ENCODE results near the gene KTN1.

Gene KTN1

DNA sequence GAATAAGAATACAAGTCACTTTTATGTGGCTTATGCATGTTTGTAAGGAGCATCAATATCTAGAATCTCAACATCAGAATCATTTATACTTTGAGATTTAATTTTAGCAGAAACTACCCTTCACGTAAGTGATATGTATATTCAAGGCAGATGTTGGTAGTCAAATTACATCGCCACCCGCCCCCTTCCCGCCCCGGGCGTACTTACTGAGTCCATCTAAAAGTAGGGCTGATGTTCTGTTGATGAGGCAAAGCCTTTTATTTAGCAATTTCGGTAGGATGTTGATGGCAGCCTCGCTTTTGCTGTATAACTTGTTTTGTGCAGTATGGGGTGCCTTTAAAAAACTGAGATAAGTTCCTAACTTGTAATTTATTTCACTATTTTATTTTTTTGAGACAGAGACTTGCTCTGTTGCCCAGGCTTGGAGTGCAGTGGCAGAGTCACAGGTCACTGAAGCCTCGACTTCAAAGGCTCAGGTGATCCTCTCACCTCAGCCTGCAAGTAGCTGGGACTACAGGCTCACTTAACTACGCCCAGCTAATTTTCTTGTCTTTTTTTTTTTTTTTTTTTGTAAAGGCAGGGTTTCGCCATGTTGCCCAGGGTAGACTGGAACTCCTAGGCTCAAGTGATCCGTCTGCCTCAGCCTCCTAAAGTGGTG is 30.8 kb downstream of the KTN1 start:
- no peak for DNase-seq (ENCODE audit: low read depth in 2 of 2, low spot score in 1 of 2)

DNA sequence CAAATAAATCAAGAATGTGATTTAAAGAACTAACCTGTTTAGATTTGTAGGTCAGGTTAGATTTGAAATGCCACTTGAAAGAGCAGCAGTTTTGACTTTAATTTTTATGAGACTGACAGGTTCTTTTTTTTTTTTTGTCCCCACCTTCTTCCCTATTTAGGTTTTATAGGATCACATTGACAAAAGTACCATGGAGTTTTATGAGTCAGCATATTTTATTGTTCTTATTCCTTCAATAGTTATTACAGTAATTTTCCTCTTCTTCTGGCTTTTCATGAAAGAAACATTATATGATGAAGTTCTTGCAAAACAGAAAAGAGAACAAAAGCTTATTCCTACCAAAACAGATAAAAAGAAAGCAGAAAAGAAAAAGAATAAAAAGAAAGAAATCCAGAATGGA is 31.9 kb downstream of the KTN1 start:
- no peak for DNase-seq (ENCODE audit: low read depth in 2 of 2, low spot score in 1 of 2)

DNA sequence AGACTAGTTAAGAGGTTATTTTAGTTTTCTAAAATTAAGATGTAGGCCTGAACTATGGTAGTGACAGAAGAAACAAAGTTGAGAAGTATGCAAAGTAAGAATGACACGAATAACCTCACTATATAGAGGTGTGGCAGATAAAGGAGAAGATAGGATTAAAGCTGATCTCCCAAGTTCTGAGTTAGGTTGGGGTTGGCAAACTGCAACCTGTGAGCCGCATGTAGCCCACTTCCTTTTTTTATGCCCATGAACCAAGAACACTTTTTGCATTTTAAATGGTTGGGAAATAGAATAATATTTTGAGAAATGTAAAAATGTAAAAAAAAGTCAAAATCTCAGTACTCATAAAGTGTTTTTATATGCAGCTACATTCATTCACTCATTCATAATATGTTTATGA is 34.3 kb downstream of the KTN1 start:
- no peak for DNase-seq (ENCODE audit: low read depth in 2 of 2, low spot score in 1 of 2)

DNA sequence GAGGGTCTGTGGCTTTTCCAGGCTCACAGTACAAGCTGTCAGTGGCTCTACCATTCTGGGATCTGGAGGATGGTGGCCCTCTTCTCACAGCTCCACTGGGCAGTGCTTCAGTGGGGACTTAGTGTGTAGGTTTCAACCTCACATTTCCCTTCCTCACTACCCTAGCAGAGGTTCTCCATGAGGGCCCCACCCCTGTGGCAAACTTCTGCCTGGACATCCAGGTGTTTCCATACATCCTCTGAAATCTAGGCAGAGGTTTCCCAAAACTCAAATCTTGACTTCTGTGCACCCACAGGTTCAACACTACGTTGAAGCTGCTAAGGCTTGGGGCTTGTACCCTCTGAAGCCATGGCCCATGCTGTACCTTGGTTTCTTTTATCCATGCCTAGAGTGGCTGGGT is 40.3 kb downstream of the KTN1 start:
- no peak for DNase-seq (ENCODE audit: low read depth in 2 of 2, low spot score in 1 of 2)

DNA sequence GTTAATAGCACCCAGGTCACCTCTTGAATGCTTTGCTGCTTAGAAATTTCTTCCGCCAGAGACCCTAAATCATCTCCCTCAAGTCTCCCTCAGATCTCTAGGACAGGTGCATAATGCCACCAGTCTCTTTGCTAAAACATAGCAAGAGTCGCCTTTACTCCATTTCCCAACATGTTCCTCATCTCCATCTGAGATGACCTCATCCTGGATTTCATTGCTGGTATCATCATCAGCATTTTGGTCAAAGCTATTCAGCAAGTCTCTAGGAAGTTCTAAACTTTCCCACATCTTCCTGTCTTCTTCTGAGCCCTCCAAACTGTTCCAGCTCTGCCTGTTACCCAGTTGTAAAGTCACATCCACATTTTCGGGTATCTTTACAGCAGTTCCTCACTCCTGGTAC is 41.0 kb downstream of the KTN1 start:
- no peak for DNase-seq (ENCODE audit: low read depth in 2 of 2, low spot score in 1 of 2)

DNA sequence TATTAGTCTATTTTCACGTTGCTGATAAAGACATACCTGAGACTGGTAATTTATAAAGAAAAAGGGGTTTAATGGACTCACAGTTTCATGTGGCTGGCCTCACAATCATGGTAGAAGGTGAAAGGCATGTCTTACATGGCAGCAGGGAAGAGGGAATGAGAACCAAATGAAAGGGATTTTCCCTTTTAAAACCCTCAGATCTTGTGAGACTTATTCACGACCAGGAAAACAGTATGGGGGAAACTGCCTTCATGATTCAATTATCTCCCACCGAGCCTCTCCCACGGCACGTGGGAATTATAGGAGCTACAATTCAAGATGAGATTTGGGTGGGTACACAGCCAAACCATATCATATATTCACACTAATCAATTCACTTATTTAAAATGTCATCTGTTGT is 41.4 kb downstream of the KTN1 start:
- no peak for DNase-seq (ENCODE audit: low read depth in 2 of 2, low spot score in 1 of 2)

DNA sequence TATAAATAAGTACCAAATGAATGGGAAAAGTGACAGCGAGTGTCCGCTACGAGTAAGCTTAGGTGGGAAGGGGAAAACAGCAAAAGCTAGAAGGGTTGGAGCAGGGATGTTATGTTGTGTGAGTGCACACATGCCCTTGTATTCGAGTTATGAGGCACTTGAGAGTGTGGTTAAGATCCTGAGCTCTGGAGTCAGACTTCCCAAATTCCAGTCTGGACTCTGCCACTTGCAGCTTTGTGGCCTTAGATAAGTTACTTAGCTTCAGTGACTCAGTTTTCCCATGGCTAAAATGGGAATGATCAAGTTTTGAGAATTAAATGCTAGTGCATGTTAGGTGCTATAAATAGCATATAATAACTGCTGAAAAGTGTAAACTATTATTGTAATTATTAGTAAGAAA is 44.9 kb downstream of the KTN1 start:
- no peak for DNase-seq (ENCODE audit: low read depth in 2 of 2, low spot score in 1 of 2)

DNA sequence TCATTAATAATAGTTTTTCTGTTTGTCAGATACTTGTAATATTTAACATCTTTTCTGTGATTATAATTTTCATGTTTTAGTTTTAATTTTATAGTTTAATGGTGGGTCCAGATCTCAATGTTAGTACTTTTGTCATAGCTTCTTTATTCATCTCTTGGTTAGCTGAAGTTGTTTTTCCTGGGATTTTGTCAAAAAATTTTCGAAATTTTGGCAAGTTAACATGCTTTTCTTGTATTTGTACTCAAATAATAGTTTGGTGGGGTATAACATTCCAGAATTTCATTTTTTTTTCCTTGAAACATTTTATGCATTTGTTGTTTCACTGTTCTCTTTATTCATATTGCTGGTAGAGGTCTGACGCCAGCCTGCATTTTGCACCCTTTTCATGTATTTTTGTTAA is 45.5 kb downstream of the KTN1 start:
- no peak for DNase-seq (ENCODE audit: low read depth in 2 of 2, low spot score in 1 of 2)

DNA sequence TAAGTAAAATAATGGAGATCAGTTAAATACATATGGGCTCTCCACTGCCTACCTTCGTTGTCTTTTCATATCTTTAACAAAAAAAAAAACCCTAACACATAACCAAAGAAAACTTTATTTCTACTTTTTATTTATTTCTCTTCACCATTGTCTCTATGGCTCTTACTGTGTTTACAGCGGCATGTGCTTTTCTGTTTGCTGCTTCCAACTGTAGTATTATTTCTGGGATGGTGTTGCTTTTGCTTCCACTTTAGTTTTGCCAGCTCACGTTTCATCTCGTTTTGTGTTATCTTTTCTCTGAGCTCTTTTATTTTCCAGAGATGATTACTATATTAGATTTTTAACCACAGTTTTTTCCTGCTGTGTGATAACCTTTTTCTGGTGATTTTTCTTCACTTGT is 46.1 kb downstream of the KTN1 start:
- no peak for DNase-seq (ENCODE audit: low read depth in 2 of 2, low spot score in 1 of 2)

DNA sequence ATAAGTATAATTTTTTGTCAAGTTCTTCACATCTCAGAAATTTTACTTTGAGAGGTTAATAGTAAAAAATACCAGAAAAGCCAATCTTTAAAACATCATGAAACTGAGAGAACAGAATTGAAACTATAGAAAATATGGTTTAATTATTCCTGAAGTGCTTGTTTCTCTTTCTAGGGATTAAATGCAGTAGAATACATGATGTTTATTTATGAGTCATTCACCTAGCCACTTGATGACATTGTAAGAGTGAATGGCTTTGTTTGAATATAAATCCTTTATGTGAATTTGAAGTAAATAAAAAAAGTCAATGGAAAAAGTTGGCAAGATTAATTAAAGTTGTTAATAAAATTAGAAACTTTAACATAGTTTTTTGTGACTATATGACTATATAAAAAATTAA is 48.4 kb downstream of the KTN1 start:
- no peak for DNase-seq (ENCODE audit: low read depth in 2 of 2, low spot score in 1 of 2)

DNA sequence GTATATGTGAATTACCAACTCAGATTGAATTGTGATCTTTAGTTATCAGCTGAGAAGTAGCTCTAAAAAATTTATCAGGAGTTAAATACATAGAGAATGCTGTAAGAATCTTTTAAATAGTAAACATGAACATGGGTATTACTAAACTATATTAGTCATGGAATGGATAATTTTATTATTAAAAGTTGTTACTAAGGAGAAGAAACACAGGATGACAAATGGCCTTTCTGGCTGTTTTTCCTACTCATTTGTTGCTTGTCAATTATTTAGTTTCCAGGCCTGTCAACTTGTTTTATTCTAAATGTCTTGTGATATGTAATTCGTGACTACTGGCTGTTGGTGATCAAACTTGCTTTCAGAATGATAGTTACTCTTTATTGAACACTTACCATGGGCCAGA is 58.7 kb downstream of the KTN1 start:
- DNase-seq (ENCODE audit: low read depth in 2 of 2, low spot score in 1 of 2), result no peak

DNA sequence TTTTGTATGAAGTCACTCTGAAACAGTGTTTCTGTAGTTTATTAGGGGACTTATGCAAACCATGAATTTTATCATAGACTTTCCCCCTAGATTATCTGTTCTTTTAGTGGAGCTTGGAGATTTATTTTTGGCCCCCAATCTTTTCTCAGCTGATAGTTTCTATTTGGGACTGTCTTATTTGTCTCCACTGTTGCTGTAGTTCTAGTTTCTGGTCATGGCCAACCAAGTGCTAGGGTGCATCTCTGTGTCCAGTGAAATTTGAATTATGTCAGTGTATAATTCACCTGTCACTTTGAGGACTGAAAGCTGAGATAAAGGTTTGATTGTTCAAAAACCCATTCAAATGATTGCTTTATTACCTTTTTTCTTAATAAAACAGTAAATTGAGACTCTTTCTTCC is 61.3 kb downstream of the KTN1 start:
- no peak for DNase-seq (ENCODE audit: low read depth in 2 of 2, low spot score in 1 of 2)

DNA sequence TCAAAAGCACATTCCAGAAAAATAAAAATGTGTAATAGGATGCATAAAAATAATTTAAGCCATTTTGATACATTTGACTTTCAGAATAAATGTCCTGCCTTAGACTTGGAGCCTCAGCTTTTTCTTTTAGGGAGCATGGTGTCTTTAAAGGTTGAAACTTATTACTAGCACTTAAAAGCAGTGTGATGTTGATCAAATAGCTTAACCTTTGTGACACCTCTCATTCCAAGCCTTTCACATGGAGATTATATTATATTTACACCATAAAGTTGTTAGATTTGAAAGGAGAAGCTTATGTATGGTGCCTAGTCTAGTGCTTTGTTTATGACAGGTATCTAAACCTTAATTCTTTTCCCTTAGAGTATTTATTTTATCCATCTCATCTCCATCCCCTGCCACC is 61.9 kb downstream of the KTN1 start:
- no peak for DNase-seq (ENCODE audit: low read depth in 2 of 2, low spot score in 1 of 2)

DNA sequence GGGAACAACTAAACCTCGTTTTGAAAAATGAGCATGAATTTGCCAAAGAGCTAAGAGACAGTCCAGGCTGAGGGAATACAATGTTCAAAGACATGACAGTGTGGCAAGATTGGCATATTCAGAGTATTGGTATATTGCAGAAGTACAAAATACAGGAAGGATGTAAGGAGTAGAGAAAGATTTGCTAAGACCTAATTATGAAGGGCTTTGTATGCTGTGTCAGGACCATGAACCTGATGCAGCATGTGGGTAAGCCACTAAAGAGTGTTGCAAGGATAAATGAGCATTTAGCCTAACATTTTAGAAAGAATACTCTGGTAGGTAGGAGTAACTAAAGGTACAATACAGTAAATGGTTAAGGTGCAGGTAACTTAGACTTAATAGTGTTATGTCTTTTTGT is 65.1 kb downstream of the KTN1 start:
- no peak for DNase-seq (ENCODE audit: low read depth in 2 of 2, low spot score in 1 of 2)

DNA sequence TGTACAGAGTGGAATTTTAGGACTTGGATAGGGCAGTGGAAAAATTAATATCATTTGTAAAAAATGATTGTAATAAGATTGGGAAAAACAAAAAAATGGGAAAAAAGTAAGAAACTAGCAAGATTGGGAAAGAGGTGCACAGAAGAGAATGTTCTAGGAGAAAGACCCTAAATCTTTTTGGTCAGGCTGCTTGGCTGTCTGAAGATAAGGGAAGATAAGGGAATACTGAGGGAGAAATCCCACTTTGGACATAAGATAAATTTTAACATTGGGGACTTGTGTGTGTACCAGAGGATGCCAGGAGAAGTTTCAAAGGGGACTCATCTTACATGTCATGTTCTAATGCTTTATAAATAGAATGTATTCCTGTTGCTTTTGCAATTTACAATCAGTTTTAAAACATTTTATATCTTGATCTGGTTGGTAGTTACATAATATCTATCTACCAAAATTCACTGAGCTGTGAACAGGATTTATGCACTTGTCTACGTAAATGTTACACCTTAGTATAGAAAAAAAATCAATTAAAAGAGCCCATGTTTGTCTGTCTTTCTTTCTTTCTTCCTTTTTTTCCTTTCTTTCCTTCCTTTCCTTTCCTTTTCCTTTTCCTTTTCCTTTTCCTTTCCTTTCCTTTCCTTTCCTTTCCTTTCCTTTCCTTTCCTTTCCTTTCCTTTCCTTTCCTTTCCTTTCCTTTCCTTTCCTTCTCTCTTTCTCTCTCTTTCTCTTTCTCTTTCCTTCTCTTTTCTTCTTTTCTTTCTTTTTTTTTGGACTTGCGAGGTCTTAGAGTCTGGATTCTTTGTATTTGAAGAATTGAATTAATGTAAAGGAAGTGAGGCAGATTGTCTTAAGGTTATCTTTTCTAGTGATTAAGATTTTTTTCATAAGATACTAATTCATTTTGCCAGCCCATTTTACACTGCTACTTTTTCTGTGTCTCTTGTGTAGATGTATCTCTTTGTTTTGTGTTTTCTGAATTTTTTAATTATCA is 66.1 kb downstream of the KTN1 start:
- no peak for DNase-seq (ENCODE audit: low read depth in 2 of 2, low spot score in 1 of 2)

DNA sequence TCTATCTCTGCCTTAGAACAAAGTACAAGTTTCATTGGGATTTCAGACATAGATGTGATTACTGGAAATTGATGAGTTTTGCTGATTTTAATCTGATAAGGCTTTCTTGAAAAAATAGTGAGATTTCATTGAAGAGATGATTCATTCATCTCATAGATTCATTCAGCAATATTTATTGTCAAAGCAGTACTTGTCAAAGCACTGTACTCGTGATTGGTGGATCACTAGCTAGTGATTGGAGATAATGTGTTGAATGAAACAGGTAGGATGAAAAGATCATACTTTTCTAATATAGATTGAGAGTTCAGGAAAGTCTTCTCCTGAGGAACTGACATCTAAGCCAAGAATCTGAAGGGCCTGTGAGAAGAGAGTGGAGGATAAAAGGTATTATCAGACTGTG is 71.0 kb downstream of the KTN1 start:
- DNase-seq (ENCODE audit: low read depth in 2 of 2, low spot score in 1 of 2), result no peak

DNA sequence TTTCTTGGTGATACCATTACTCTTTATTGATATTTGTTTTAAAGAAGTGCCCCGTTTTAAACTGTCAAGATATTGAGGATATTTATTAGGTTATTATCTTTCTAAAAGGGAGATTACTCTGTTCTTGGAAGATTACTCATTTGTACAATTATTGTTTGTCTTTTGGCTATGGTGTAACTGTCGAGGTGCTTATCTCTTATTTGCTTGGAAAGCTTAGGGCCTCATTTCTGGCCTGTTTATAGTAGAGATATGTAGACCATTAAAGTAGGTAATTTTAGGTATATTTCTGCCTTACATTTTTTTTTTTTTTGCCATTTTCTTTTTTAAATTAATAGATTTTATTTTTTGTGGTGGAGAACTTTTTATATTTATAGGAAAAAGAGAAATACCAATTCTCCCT is 74.2 kb downstream of the KTN1 start:
- DNase-seq (ENCODE audit: low read depth in 2 of 2, low spot score in 1 of 2), result no peak

DNA sequence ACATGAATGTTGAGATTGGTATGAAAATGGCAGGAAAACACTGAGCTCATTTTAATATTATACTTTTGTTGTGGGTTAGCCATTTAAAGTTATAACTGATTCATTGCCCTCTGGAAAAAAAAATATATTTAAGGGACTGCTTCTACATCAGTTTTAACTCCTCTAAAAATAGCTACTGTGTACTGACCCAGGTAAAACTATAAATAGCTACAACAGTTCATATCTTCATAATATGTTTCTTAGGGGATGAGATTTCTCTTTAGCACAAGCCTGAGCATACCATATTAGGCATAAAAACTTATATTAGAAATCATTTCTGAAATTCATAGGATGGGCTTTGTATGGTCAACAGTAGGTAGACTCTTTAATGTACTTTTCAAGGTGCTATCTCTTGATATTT is 81.0 kb downstream of the KTN1 start:
- DNase-seq (ENCODE audit: low read depth in 2 of 2, low spot score in 1 of 2), result no peak

DNA sequence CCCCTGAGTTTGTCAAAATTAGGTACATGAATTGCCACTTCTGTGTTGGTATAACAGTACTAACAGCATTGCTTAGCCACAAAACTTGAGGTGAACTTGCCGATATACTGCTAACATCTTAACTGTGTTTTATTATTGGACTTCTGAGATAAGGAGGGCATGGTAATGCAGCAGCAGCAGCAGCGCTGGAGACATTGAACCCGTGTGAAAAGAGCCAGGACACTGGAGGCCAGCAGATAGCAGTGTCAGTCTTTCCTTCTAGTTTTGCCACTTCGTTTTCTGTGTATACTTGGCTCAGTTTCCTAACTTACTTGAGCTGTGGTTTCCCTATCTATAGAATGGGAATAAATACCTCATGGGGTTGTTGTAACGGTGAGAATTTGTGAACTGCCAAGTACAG is 82.7 kb downstream of the KTN1 start:
- DNase-seq (ENCODE audit: low read depth in 2 of 2, low spot score in 1 of 2), result no peak

DNA sequence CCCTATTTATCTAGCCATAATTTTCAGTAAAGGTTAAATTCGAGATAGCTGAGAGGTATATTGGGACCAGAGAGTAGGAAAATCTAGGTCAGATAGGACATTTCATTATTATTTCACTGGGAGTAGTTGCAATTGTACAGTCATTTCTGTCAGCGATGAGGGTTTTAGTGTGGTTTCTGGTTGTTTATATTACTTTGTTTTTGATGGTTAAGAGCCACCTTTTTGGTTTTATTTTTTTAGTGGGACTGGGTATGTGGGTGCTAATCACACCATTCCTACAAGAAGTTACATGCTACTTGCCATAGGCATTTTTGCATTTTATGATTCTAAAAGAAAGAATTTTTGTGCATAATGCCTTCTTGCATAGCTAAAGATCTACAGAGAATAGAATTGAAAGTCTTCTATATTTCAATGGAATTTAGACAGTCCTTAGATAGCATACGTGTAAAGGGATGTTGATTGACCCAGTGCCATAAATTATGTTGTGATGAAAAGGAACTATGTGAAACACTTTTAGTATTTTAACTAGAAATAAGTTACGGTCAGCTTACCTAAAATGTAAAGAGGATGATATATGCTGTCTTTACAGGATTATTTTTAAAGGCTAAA is 85.2 kb downstream of the KTN1 start:
- DNase-seq (ENCODE audit: low read depth in 2 of 2, low spot score in 1 of 2), result no peak

DNA sequence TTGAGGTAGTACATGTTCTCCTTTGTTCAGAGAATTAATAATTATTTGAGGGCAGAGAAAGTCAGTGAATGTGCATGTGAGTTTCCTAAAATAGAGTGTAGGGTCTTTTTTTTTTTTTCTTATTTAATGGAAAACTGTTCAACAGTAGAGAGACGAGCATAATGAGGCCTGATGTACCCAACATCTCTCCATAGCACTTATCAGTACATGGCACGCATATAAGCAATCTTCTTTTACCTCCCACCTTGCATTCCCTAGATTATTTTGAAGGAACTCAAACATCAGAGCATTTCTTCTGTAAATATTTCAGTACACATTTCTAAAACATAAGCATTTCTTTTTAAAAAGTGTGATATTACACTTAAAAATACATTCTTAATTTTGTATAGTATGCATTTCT is 87.8 kb downstream of the KTN1 start:
- DNase-seq (ENCODE audit: low read depth in 2 of 2, low spot score in 1 of 2), result no peak

DNA sequence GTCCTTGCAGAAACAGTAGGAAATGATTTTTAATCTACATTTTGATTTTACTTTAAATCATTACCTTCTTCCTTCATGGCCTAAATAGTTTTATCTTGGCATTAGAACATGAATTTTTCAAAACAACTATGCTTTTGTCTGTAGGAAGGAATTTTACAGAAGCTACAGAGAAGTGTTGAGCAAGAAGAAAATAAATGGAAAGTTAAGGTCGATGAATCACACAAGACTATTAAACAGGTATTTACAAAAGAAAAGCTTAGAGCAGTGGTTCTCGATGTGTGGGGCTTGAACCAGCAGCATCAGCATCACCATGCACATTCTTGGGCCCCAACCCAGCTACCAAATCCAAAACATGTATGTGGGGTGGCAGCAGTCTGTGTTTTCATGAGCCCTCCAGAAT is 91.6 kb downstream of the KTN1 start:
- DNase-seq (ENCODE audit: low read depth in 2 of 2, low spot score in 1 of 2), result no peak
